GM18502 (cell line): ENCODE measurements around the gene INSYN2B.
A peak's percentile ranks its signal among the peaks of the same experiment; 100 is the strongest.

Experiments
- ATAC-seq: cut with Tn5 transposase; IDR thresholded peaks from one replicate; pipeline ENCODE4 v1.9.1; 2021; ENCODE audit warnings: mild to moderate bottlenecking; ENCODE audit not compliant: unreplicated experiment, poor library complexity

Gene INSYN2B

GRCh38 chr5:169901896-169902295, 78.4 kb downstream of the INSYN2B start:
- peak; percentile 43 for ATAC-seq

GRCh38 chr5:169897481-169897880, 82.8 kb downstream of the INSYN2B start:
- no peak for ATAC-seq

DNA sequence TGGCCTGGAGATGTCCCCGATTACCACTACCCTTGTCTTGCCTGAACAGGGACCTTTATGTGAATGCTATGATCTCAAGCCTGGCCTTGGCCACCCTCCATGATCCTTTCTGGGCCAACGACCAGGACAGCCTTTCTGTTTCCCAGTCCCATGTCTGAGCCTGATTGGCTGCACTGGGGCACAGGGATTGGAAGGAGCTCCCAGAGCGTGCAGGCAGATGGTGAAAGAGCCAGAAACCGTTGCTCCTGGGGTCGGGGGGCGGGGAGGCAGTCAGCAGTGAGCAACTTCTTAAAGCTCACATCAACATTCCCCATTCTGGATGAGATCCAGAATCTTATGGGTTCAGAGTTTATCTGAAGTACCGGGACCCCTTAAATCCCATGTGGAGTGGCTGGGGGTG, 84.4 kb downstream of the INSYN2B start:
- ATAC-seq = no peak

GRCh38 chr5:169893571-169893970, 86.7 kb downstream of the INSYN2B start:
- no peak for ATAC-seq

DNA sequence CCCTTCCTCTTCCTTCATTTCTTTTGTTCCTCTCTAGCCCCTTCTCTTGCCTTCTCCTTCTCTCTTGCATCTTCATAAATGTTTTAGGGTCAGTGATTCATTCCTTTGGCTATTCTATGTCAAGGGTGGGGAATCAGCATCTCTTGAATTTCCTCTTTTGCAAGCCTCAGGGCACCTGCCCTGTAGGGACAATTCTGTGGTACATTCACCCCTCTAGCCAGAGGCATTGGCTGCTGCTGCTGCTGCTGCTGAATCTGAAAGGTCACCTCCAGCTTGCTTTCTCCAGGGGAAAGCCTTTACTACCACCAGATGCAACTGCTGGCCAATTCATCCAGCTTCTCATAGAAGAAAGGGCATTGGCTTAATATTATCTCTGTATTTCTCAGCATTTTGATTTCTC, 87.3 kb downstream of the INSYN2B start:
- ATAC-seq = no peak

DNA sequence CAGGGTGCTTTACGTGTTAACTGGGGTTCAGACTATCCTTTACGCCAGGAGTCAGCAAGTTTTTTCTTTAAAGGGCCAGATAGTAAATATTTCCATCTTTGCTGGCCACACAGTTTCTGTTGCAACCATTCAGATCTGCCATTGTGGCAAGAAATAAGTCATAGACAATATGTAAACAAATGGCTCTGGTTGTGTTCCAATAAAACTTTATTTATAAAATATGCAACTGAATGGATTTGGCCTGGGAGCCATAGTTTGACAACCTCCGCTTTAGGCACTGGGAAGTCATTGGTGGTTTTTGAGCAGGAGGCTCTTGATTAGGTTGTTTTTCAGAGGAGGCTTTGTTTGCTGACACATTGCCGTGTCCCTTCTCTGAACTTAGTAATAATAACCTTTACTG, 90.7 kb downstream of the INSYN2B start:
- no peak for ATAC-seq

DNA sequence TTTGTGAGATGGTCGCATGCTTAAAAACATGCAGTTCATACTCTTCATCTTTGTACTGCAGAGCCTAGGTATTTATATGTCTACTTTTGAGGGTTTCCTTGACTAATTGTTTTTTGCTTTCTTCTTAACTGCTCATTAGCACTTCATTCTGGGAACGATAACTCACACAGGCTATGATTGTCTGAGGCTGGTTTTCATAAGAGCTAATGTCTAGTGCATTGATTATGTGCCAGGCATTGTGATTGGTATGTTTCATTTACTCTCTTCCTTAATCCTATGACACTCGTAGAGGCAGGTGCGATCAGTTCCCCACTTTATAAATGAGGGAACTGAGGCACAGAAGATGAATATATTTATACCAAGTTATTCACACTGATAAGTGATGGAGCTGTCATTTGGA, 93.6 kb downstream of the INSYN2B start:
- no peak for ATAC-seq

DNA sequence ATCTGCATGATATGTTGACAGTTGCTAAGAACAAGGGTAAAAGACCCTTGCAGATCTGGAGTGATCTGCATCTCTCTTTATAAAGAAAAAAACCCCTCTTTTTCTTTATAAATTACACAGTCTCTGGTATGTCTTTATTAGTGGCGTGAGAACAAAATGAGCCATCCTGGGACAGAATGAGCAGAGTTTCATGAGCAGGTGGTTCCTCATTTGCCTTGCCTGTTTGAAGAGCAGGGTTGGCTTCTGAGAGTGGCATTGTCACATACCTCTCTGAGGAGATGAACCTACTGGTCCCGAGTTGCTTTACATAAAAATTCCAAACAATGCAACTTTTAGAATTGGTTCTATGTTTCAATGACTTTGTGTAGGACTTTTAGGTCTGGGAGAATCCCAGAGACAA, 94.3 kb downstream of the INSYN2B start:
- ATAC-seq = peak; percentile 68

DNA sequence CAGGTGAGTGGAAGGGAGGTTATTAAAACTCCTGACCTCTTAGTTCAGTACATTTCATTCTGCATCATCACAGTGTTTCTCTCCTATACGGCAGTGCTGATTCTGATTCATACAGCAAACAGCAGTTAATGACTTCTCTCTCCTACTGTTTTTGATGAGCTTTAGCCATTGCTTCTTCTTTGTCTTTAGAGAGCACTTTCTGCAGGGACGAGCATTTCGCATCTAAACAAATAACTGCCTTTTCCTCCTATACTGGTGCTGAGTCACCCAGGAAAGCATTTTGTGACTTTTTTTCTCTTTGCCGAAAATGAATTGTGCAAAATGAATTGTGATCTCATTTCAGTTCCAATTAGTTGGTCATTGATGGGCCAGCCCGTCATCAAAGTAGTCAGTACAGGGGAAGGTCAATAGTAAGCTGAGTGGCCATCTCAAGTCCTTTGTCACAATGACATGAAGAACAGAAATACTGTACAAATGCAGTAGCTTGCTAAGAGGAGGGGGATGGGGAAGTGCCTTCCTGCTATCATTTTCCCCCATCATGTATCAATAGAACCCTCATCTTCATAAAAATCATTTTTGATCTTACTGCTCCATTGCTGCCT, 98.5 kb downstream of the INSYN2B start:
- no peak for ATAC-seq

DNA sequence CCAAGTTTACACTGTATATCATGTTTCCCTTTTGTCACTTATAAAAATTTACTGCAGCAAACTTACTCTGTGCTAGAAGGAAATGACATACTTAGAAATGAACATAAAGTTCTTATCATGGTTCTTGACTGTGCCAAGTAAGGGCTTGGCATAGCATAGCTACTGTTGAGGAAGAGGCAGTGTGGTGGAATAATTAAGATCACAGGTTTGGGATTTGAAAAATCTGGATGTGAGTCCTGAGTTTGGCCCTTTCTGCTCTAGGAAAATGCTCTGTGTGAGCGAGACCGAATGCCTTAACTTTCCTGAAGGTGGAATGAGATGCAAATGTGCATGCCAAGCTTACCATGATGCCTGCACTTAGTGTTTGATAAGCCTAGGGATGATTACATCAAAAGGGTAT, 99.5 kb downstream of the INSYN2B start:
- no peak for ATAC-seq

DNA sequence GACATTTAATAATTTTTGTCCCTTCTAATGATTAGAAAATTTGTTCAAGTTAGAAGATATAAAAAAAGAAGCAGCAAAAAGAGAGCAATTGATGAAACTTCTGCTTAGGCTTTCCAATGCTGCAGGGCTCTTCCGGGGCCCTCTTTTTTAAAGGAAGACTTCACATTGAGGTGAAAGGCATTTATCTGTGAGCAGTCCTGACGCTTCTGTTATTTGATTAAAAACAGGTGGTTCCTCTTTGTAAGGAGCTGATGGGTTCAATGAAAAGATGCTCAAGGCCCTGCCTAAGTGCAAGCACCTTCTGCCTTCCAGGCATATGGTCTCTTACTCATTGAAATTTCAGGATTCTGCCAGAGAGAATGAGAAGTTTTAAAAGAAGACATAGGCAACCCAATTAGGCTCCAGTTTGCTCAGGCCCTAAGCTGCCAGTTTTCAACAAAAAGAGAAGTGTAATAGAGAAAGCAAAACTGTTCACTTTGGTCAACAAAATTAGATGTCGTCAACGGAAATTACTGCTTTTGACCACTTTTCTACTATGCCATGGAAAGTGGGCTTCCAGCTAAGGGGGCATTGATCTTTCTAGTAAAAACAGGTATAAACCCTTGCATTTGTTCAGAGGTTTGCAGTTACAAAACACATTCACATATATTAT, 100.2 kb downstream of the INSYN2B start:
- ATAC-seq = peak; percentile 60

GRCh38 chr5:169876386-169876785, 103.9 kb downstream of the INSYN2B start:
- ATAC-seq = no peak

- ATAC-seq = no peak
These were observed 104.6 kb downstream of the INSYN2B start for GRCh38 chr5:169875731-169876130.

DNA sequence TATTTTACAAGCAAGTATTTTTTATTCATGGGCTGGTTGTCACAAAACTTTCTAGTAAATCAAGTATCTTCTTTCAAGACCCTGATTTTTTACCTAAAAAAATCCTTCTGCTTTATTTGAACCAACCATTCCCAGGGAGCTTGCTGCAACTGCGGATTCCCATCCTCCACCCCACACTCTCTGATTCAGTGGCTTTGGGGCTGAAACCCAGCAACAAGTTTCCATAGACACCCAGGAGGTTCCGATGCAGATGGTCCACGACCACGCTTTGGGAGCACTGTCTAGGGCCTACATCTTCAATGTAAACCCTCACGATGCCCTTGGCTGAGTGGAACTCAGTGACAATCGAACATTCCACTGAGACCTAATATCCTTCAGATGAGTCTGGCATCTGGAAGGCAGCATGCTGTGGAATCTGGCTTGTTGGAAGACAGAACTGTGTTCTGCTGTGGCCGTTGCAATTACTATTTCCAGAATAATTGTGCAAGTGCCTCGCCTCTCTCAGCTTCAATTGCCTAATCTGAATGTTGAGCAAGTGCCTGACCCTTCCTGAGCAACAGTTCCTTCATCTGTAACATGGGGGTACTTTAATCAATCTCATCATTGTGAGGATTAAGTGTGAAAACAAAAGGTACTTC, 105.1 kb downstream of the INSYN2B start:
- no peak for ATAC-seq

DNA sequence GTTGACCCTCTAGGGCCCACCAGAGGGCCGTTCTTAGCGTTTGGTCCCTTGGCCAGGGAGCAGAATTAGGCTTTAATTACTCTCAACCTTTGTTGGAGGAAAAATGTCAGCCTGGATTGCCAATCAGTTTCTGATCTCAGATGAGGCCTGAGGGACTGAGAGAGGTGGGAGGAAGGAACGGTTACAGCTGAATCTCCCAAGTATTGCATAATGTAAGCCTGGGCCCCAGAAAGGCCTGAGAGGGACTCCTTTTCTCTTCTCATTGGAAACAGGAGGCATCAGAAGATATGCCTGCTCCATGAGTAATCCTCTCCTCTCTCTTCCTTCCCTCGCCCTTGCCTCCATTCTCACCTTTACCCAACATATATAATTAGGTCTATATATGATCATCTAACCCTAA, 105.7 kb downstream of the INSYN2B start:
- no peak for ATAC-seq

- ATAC-seq = no peak
These were observed 106.7 kb downstream of the INSYN2B start for GRCh38 chr5:169873642-169874041.

DNA sequence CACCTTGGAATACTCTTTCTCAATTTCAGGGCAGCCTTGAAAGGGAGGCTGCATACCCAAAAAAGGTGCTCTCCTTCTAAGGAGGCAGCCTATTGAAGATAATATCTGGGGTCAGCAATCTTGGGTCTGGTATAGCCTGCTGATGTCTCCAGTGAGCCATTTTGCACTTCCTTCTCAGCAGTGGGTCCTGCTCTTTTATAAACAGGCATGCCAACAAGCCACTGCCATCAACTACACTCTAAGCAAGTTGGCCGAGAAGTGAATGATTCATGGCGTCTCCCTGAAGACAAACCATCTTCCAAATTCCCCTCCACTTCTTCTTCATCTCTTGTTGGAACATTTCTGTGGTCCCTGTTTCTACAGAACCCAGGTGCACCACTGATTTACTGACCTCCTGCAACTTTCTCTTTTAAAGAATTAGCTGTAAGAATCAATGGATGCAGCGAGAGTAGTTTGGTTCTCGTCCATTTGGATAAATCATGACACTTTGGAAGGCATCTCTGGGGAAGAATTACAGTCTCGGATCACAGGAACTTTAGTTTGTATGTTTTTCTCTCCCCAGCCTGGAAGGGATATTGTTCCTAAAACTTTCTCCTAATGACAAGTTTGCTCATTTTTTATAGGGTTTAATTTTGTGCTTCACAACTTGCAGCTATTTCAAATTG, 108.3 kb downstream of the INSYN2B start:
- ATAC-seq = no peak

DNA sequence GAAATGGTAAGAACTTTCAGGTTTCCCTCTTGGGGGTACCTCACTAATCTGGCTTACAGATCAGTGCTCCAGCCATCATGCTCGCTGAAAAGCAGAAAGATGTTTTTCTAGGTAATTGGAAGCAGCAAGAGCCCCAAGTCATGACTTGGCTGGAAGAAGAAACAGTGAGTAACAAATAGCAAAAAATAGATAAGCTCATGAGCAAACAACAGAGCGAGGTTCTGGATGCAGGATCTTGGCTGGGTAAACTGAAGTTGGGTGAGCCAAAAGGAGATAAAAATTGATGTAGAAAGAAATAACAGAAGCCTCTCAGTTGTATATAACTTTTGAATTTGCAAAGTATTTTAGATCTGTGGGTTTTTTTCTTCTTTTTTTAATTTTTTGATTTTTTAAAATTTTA, 110.1 kb downstream of the INSYN2B start:
- ATAC-seq = no peak

DNA sequence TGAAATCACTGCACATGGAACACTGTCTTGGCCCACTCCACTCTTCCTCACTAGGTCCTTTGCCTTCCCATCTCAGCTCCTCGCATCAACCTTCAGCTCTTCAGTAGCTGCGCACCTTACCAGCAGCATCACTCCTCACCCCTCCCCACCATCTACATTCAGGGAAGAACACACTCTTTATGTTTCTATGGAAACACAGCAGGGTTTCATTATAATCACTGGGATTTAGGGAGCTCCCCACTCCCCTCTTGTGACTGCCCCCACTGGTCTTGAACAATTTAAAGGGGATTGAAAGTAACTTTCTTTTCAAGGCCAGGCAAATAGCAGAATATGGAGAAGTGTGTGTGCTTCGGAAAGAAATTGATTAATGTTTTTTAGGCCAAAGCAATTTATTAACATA, 111.2 kb downstream of the INSYN2B start:
- no peak for ATAC-seq

DNA sequence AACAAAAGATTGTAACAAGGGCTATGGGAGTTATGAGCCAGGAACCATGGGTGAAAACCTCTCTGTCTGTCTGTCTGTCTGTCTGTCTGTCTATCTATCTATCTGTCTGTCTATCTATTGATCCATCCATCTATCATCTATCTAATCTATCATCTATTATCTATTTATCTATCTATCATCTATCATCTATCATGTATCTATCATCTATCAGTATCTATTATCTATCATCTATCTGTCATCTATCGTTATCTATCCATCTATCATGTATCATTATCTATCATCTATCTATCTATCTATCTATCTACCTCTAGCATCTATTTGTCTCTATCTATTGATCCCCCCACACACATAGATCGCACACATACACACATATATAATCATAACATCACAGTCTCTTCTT, 112.9 kb downstream of the INSYN2B start:
- ATAC-seq = no peak

DNA sequence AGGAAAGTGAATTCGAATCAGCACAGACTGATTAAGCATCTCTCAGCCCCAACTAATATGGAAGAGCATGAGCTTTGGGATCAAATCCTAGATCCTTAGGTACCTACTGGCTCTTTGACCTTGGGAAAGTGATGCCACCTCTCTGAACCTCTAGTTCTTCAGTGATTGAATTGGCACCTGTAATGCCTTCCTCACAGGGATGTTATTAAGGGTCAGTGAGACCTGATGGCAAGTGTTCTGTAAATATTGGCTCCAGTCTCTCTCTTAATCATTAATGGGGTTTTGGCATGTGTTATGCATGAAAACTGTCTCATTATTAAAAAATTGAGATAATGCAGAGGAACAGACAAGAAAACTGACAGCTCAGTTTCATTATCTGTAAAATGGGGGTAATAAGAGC, 115.8 kb downstream of the INSYN2B start:
- no peak for ATAC-seq
